OCI-LY7 (cell line): ENCODE measurements around the gene JPH2.

Source experiments
- EZH2phosphoT487 ChIP-seq: fragments of 200-600 bp; sonication (generic); IDR thresholded peaks from 2 replicates; pipeline ENCODE4 v1.6.1; 2018; ENCODE audit warnings: low read depth, borderline replicate concordance, mild to moderate bottlenecking, mixed run types, antibody characterized with exemption, low read length, moderate library complexity, mixed read lengths
- TF ChIP-seq, protein P1 (sequence below): fragments of 200-600 bp; sonication (generic); conservative IDR thresholded peaks from 2 replicates; pipeline ENCODE4 v1.5.1; 2014; ENCODE audit warnings: mild to moderate bottlenecking, antibody characterized with exemption, low read length, moderate library complexity, mixed read lengths

DNA sequence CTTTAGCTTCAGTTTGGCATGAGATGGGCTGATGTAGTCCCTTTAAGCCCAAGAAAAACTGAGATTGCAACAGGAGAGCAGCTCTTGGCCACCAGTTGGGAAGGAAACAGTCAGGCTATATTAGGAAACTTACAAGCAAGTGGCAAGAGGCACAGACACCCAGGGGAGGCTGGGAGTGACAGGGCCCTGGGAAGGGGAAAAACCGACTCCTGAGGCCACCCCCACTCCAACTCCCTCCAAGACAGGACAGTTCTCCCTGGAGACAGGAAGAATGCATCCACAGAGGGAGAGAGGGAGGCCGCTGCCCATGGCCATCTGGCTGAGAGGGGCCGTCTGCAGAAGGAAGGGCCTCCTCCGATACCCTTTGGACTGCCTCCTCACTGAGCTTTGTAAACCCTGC lies 20.5 kb downstream of the JPH2 start:
- TF ChIP-seq, protein P1, sequence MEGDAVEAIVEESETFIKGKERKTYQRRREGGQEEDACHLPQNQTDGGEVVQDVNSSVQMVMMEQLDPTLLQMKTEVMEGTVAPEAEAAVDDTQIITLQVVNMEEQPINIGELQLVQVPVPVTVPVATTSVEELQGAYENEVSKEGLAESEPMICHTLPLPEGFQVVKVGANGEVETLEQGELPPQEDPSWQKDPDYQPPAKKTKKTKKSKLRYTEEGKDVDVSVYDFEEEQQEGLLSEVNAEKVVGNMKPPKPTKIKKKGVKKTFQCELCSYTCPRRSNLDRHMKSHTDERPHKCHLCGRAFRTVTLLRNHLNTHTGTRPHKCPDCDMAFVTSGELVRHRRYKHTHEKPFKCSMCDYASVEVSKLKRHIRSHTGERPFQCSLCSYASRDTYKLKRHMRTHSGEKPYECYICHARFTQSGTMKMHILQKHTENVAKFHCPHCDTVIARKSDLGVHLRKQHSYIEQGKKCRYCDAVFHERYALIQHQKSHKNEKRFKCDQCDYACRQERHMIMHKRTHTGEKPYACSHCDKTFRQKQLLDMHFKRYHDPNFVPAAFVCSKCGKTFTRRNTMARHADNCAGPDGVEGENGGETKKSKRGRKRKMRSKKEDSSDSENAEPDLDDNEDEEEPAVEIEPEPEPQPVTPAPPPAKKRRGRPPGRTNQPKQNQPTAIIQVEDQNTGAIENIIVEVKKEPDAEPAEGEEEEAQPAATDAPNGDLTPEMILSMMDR, result no peak
- TF ChIP-seq EZH2phosphoT487, result no peak
